Stimulated activated CD4-positive, alpha-beta T cell treated with anti-CD3 and anti-CD28 coated beads, TNF-alpha, amount 100 ng/mL, for 1 hour (primary cell): ENCODE measurements around the gene MRPS9.

ENCODE experiments used
- DNase-seq, 3 donors: peaks; one replicate each; pipeline ENCODE4 v3.0.0-alpha.2; 2020; ENCODE audit warnings: low read depth in 3 of 3, low spot score in 1 of 3

Gene MRPS9

DNA sequence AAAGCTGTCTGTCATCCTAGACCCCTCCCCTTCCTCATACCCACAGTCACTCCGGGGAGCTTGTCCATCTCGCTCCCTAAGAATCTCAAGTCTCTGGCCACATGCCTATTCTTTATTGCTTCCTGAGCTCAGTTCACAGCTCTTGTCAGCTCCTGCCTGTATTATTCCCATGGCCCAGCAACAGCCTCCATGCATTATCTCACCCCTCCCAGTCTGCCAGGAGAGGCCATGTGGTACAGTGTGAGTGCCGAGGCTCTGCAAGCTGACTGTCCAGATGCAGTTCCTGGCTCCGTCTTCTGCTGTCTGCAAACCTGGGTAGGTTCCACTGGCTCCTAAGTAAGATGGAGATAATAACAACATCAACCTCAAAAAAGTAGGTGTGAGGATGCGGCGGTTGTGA, 79.7 kb downstream of the MRPS9 start:
- no peak for DNase-seq

- DNase-seq, result no peak
Measured at GRCh38 chr2:105118960-105119359, 81.1 kb downstream of the MRPS9 start.

GRCh38 chr2:105121434-105121833, 83.6 kb downstream of the MRPS9 start:
- DNase-seq, result no peak

DNA sequence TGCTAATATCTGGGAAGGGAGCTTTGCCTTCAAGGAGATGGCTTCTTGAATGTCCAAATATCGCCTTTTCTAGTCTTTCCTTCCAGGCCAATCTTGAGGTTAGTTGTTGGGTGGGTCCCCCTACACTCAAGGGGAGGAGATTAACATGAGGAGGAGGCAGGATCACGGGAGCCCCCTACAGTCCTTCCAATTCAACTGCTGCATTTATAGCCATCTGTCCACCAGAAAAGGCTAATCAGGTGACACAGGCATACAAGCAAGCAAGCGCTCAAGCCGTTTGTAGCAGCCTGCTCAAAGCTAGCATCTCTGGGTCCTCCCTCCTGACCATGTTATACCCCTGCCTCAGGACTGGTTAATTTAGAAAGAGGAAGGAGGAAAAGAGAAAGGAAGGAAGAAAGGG, 87.6 kb downstream of the MRPS9 start:
- DNase-seq, result no peak

GRCh38 chr2:105125920-105126319, 88.1 kb downstream of the MRPS9 start:
- no peak for DNase-seq

DNA sequence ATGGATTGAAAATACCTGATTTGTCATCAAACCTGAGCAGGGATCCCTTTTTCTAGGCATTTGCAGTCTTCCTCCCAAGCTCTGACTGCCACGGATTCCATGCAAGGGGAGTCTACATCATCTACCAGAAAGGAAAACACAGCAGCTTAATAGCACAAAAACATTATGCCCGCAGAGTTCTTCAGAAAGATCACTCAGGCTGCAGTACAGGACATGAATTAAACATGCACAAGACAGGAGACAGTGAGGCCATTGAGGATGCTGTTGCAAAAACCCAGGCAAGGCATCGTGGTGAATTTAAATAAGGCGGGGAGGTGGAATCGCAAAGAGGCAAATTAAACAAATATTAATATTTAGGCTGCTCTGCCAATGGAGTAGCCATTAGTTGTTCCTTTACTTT, 88.5 kb downstream of the MRPS9 start:
- no peak for DNase-seq

GRCh38 chr2:105127289-105127915, 89.5 kb downstream of the MRPS9 start:
- no peak for DNase-seq

DNA sequence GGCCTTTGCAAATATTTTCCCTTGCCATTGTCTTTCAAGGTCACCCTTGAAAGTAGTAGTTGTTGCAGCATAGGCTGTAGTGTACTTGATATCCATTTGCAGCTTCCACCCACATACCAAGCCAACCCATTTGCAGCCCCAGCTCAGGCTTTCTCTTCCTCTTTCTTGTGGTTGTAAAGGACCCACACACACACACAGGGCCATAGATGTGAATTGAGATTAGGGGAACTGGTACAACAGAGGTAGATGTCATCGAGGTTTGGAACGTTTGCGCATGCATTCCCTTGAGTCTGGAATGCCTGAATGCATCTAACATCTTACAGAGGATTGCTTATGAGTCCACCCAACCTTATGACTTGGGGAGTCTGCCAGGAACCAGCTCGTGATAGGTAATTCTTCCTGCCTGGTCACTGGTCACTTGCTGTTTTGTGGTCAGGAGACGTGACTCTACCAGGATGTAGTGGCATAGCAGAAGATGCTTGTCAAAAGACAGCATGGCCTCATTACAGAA, 91.9 kb downstream of the MRPS9 start:
- no peak for DNase-seq

GRCh38 chr2:105130546-105130945, 92.7 kb downstream of the MRPS9 start:
- no peak for DNase-seq

- DNase-seq, result no peak
Measured at GRCh38 chr2:105134081-105134480, 96.2 kb downstream of the MRPS9 start.

DNA sequence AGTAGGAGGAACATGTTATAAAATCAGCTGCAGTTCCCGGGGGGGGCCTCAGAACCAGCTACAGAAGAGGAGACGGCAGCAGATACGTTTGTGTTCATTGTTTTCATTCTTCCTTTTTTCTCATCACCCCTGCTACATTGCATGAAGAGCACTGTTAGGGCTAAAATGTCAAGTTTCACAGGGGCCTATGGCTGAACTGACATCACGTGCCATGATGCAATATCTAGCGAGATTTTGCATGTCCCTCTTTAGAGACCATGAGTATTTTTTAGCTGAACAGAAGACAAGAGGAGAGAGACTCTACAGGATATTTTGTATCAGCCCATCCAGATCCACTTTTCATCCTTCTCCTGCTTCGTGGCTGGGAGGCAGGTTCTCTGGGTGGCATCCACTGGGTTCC, 97.6 kb downstream of the MRPS9 start:
- no peak for DNase-seq

DNA sequence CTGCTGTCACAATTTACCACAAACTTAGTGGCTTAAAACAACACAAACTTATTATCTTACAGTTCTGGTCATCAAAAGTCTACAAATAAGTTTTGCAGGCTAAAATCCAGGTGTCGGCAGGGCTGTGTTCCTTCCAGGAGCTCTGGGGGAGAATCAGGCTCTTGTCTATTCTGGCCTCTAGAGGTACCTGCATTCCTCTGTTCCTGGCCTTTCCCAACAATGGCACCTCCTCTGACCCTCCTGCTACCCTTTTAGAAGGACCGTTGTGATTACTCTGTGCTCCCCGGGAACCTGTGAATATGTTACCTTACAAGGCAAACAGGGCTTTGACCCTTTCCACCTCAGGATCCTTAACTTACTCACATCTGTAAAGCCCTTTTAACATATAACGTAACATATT, 98.5 kb downstream of the MRPS9 start:
- no peak for DNase-seq

DNA sequence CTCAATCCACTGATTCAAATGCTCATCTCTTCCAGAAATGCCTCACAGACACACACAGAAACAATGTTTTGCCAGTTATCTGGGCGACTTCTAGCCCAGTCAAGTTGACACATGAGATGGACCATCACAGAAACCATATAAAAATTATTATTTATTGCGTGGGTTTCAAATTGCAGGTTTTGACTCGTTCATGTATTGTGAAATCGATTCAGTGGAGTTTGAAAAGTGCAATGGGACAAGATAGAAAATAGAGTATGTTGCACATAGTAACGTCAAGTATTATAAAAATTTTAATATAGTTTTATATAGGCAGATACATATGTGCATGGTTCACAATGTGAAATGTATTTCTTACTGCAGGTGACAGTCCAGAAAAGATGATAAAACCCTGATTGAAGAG, 100.8 kb downstream of the MRPS9 start:
- no peak for DNase-seq

DNA sequence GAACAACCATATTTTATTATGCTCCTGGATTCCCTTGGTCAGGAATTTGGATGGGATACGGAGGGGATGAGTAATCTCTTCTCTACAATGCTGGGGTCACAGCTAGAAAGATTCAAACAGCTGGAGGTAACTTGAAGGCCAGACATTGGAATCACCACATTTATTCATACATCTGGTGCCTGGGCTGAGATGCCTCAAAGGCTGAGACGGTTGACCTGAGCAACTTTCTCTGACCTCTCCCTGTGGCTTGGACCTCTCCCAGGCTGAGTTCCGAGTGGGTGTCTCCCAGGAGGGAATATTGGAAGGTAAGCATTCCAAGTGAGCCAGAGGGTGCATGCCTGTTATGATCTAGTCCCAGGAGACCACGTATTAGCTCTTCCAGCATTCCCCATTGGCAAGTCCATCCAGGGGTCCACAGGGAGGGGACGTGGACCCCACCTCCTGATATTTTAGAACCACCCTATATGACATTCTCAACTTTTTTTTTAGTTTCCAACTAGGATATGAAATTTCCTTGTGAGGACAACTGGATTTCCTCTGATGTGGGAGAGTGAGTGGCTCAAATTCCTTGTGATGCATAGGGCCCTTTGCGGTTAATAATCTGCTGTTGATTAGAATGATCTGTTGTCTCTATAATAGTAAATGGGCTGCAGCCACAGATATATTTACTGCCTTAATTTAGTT, 101.8 kb downstream of the MRPS9 start:
- DNase-seq, result no peak

GRCh38 chr2:105140240-105140568, 102.3 kb downstream of the MRPS9 start:
- no peak for DNase-seq

GRCh38 chr2:105141099-105141614, 103.3 kb downstream of the MRPS9 start:
- no peak for DNase-seq

GRCh38 chr2:105142239-105142638, 104.4 kb downstream of the MRPS9 start:
- DNase-seq, result no peak

- DNase-seq, result no peak
Measured at GRCh38 chr2:105143094-105143466, 105.2 kb downstream of the MRPS9 start.

DNA sequence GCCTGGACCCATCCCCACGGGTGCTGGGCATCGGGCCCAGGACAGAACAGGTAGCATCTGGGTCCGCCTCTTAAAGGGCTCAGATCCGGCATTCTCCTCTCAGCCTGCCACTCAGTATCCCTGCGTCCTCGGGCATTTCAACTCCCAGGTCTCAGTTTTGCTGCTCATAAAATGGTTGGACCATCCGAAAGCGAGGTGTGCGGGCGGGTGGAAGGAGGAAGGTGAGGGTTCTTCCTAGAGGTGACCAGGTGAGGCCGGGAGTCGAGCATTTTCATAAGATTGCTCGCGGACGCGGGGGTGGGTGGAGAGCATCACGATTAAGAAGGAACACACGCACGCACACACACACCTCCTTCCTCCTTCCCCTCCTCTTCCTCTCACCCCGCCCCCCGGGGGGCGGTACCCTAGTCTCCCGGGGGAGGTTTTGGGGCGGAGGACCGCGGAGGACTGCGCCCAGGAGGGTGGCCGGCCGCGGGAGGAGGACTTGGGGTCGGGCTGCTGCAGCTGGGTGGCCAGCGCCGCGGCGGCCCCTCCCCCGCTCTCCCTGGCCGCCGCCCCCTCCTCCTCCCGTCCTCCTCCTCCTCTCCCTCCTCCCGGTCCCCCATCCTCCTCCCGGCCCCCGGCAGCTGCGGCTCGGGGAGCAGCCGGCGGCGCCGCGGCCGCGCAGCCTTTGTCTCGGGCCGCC, 105.7 kb downstream of the MRPS9 start:
- peak in 1 of 3 donors; percentile 11 for DNase-seq

- DNase-seq, result no peak
Measured at GRCh38 chr2:105144152-105144940, 106.5 kb downstream of the MRPS9 start.

- no peak for DNase-seq
Measured at GRCh38 chr2:105144941-105145300, 107.1 kb downstream of the MRPS9 start.

GRCh38 chr2:105149272-105149671, 111.4 kb downstream of the MRPS9 start:
- DNase-seq, result no peak
